ENCODE measurements around the gene LRRC61.

DNA sequence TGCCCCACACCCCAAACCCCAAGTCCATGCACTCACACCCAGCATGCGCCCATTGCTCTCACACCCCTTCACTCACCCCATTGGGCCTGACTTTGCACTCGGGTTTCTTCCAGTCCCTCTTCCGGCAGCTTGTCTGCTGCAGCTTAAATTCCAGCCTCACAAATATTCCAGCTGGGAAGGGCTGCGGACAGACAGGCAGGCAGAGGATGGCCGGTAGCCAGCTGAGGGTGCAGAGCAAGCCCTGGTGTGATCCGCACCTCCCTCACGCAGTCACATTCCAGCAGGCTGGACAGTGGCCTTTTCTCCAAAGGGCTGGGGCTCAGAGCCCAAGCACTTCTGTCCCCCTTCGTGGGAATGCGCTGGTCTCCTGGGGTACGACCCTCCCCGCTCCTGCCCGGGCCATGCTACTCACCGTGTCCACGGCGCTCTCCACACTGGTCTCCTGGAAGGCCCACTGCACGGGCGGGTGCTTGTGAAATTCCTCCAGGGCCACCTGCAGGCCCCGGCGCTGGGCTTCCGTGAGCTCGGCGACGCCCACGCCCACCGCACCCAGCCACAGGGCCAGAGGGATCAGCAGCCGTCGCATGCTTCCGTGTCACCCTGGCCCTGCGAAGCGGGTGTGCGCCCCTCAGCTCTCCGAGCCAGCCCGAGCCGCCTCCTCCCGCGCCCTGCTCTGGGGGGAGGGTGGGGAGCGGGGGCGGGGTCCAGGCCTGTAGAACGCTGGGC, 17.0 kb downstream of the LRRC61 start:
- TF ChIP-seq, protein P1, sequence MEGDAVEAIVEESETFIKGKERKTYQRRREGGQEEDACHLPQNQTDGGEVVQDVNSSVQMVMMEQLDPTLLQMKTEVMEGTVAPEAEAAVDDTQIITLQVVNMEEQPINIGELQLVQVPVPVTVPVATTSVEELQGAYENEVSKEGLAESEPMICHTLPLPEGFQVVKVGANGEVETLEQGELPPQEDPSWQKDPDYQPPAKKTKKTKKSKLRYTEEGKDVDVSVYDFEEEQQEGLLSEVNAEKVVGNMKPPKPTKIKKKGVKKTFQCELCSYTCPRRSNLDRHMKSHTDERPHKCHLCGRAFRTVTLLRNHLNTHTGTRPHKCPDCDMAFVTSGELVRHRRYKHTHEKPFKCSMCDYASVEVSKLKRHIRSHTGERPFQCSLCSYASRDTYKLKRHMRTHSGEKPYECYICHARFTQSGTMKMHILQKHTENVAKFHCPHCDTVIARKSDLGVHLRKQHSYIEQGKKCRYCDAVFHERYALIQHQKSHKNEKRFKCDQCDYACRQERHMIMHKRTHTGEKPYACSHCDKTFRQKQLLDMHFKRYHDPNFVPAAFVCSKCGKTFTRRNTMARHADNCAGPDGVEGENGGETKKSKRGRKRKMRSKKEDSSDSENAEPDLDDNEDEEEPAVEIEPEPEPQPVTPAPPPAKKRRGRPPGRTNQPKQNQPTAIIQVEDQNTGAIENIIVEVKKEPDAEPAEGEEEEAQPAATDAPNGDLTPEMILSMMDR (tag by site-specific recombination; IDR thresholded peaks at IDR 0.05), result no peak
- TF ChIP-seq ZNF510 (tag by site-specific recombination; IDR thresholded peaks at IDR 0.05; ENCODE audit: insufficient replicate concordance) (no peak), ZNF23 (tag by site-specific recombination; IDR thresholded peaks at IDR 0.05; ENCODE audit: borderline replicate concordance) (no peak), ZNF10 (tag by site-specific recombination; IDR thresholded peaks at IDR 0.05) (no peak), YY1 (tag by site-specific recombination; IDR thresholded peaks at IDR 0.05) (no peak), ZNF530 (tag by site-specific recombination; IDR thresholded peaks at IDR 0.05; ENCODE audit: low read depth) (no peak), ZBTB26 (tag by site-specific recombination; optimal IDR thresholded peaks at IDR 0.05) (no peak)
